WTC11 (cell line): ENCODE data around the gene ZBTB4. TPM values are rescaled to one million over a fixed set of nuclear protein-coding genes. Genes with fewer than 3 reads are reported as not detected.
A peak's percentile ranks its signal among the peaks of the same experiment; 100 is the strongest.

Source experiments
- ATAC-seq: fragments of 200-7000 bp; cut with Tn5 transposase; 2 replicates; pipeline ENCODE4 v1.10.0; 2021; ENCODE audit warnings: mild to moderate bottlenecking, moderate library complexity
- CTCF ChIA-PET: fragments of 300-600 bp; sonication (Branson Sonifier 250); formaldehyde crosslinking; loops from one replicate; lab custom pipeline; 2021; ENCODE audit warnings: antibody characterized with exemption; lab: Charles Lee
- POLR2A ChIA-PET: fragments of 350-600 bp; sonication (Branson Sonifier 250); formaldehyde crosslinking; loops from one replicate; lab custom pipeline; 2021; ENCODE audit warnings: antibody characterized with exemption; lab: Charles Lee
- DNase-seq: peaks from one replicate; pipeline ENCODE4 v3.0.0; 2021; ENCODE audit warnings: low spot score
- H3K27ac Mint-ChIP-seq: 2 replicates; pipeline ENCODE4 v1.8.0; 2021; ENCODE audit warnings: mixed read lengths
- H3K27me3 Mint-ChIP-seq: 2 replicates; pipeline ENCODE4 v1.8.0; 2021; ENCODE audit warnings: low read depth, mild to moderate bottlenecking, moderate library complexity, mixed read lengths
- H3K36me3 Mint-ChIP-seq: 2 replicates; pipeline ENCODE4 v1.8.0; 2021; ENCODE audit warnings: mixed read lengths
- H3K4me1 Mint-ChIP-seq: 2 replicates; pipeline ENCODE4 v1.8.0; 2022; ENCODE audit warnings: mixed read lengths
- H3K4me3 Mint-ChIP-seq: 2 replicates; pipeline ENCODE4 v1.8.0; 2021; ENCODE audit warnings: mild to moderate bottlenecking, moderate library complexity, mixed read lengths
- H3K9me3 Mint-ChIP-seq: 2 replicates; pipeline ENCODE4 v1.8.0; 2021; ENCODE audit warnings: mixed read lengths
- AFF4 ChIP-seq: sonication (generic); formaldehyde crosslinking; IDR thresholded peaks from 2 replicates; pipeline ENCODE4 v1.8.1; 2023; ENCODE audit warnings: mild to moderate bottlenecking, missing genetic modification reagents, borderline replicate concordance
- E2F1 ChIP-seq: sonication (generic); formaldehyde crosslinking; IDR thresholded peaks from 2 replicates; pipeline ENCODE4 v1.8.0; 2022; ENCODE audit warnings: mild to moderate bottlenecking, missing genetic modification reagents
- ETV6 ChIP-seq: sonication (generic); formaldehyde crosslinking; IDR thresholded peaks from 2 replicates; pipeline ENCODE4 v1.8.1; 2022; ENCODE audit warnings: mild to moderate bottlenecking, missing genetic modification reagents
- JAZF1 ChIP-seq: fragments of 250-450 bp; sonication (Bioruptor Pico); IDR thresholded peaks from 2 replicates; pipeline ENCODE4 v1.9.0; 2021; ENCODE audit warnings: moderate library complexity, mild to moderate bottlenecking, inconsistent platforms
- MAX ChIP-seq: sonication (generic); formaldehyde crosslinking; IDR thresholded peaks from 2 replicates; pipeline ENCODE4 v1.8.0; 2022; ENCODE audit warnings: mild to moderate bottlenecking, missing genetic modification reagents
- MXD4 ChIP-seq: fragments of 250-450 bp; sonication (Bioruptor Pico); IDR thresholded peaks from 2 replicates; pipeline ENCODE4 v1.8.0; 2021; ENCODE audit warnings: mild to moderate bottlenecking, moderate library complexity, borderline replicate concordance
- NFE2L1 ChIP-seq: sonication (generic); formaldehyde crosslinking; IDR thresholded peaks from 2 replicates; pipeline ENCODE4 v1.8.1; 2023; ENCODE audit warnings: missing genetic modification reagents
- NFYB ChIP-seq: sonication (generic); formaldehyde crosslinking; conservative IDR thresholded peaks from 2 replicates; pipeline ENCODE4 v1.8.0; 2022; ENCODE audit warnings: low read depth, missing genetic modification reagents
- NR1H2 ChIP-seq: sonication (generic); formaldehyde crosslinking; IDR thresholded peaks from 2 replicates; pipeline ENCODE4 v1.9.0; 2021; ENCODE audit warnings: mild to moderate bottlenecking, moderate library complexity, missing genetic modification reagents
- RORB ChIP-seq: fragments of 250-450 bp; sonication (Bioruptor Pico); IDR thresholded peaks from 2 replicates; pipeline ENCODE4 v1.9.0; 2021; ENCODE audit warnings: mild to moderate bottlenecking
- SMAD4 ChIP-seq: sonication (generic); formaldehyde crosslinking; IDR thresholded peaks from 2 replicates; pipeline ENCODE4 v1.8.0; 2022; ENCODE audit warnings: mild to moderate bottlenecking, missing genetic modification reagents
- TCF7 ChIP-seq: sonication (generic); formaldehyde crosslinking; IDR thresholded peaks from 2 replicates; pipeline ENCODE4 v1.8.0; 2022; ENCODE audit warnings: mild to moderate bottlenecking, low read depth, missing genetic modification reagents, moderate library complexity
- TEAD1 ChIP-seq: sonication (generic); formaldehyde crosslinking; IDR thresholded peaks from 2 replicates; pipeline ENCODE4 v1.8.0; 2022; ENCODE audit warnings: mild to moderate bottlenecking, missing genetic modification reagents
- ZBTB21 ChIP-seq: sonication (generic); formaldehyde crosslinking; IDR thresholded peaks from 2 replicates; pipeline ENCODE4 v1.8.1; 2023; ENCODE audit warnings: mild to moderate bottlenecking, missing genetic modification reagents, borderline replicate concordance
- ZNF263 ChIP-seq: sonication (generic); formaldehyde crosslinking; IDR thresholded peaks from 2 replicates; pipeline ENCODE4 v1.8.1; 2022; ENCODE audit warnings: low read depth, mild to moderate bottlenecking, moderate library complexity, missing genetic modification reagents
- total RNA-seq: library from RNA; stranded (reverse); gene quantifications from 3 replicates; pipeline ENCODE4 v1.2.3, GENCODE V29; 2021
- TF ChIP-seq, protein P1 (sequence below): fragments of 200-600 bp; IDR thresholded peaks from 2 replicates; pipeline ENCODE4 v1.8.0; 2022; ENCODE audit warnings: antibody characterized with exemption
- TF ChIP-seq, protein P2 (sequence below): sonication (generic); formaldehyde crosslinking; IDR thresholded peaks from 2 replicates; pipeline ENCODE4 v1.8.1; 2023; ENCODE audit warnings: mild to moderate bottlenecking, moderate library complexity, missing genetic modification reagents
- TF ChIP-seq, protein P3 (sequence below): fragments of 250-450 bp; sonication (Bioruptor Pico); IDR thresholded peaks from 2 replicates; pipeline ENCODE4 v1.9.0; 2021; ENCODE audit warnings: mild to moderate bottlenecking
- TF ChIP-seq, protein P4 (sequence below): fragments of 250-450 bp; sonication (Bioruptor Pico); conservative IDR thresholded peaks from 2 replicates; pipeline ENCODE4 v1.9.0; 2021; ENCODE audit warnings: mild to moderate bottlenecking

The ZBTB4 gene
- total RNA-seq, 1 experiment from 2014 or later, result 14.6 TPM

- H3K36me3 Mint-ChIP-seq, result peaks cover 7% of the 10 kb centered on the region
- no peak for DNase-seq
- CTCF ChIA-PET, result interaction anchor here (0.7 to 2.4 kb wide), 5 partner anchors 18 to 359 kb away, joined by 3 to 10 read pairs (median 5); partner anchors contain the start of gene TNK1
- H3K27ac Mint-ChIP-seq, result peak overlapping the region; percentile 97
- ATAC-seq, result peak; percentile 1
- no peaks in the 10 kb centered on the region for H3K27me3 Mint-ChIP-seq
- H3K4me1 Mint-ChIP-seq, result peaks cover 58% of the 10 kb centered on the region
- H3K9me3 Mint-ChIP-seq, result no peaks in the 10 kb centered on the region
- TF ChIP-seq MAX (CRISPR knock-in tag) (0 out of 2 replicates have a peak, but pooled peaks have one; percentile 7), RORB (CRISPR knock-in tag) (no peak), E2F1 (CRISPR knock-in tag) (0 out of 2 replicates have a peak, but pooled peaks have one; percentile 14), ETV6 (CRISPR knock-in tag) (peak; percentile 76; the same call in 1 of the 2 replicates), TEAD1 (CRISPR knock-in tag) (no peak)
- TF ChIP-seq, all 79 proteins: peak for 3
- POLR2A ChIA-PET, result interaction anchor here (0.6 to 2.2 kb wide), 5 partner anchors 12 to 173 kb away, joined by 3 to 15 read pairs (median 10); partner anchors contain the start of gene MPDU1
- H3K4me3 Mint-ChIP-seq, result peak overlapping the region; percentile 90
Measured at GRCh38 chr17:7484919-7485377, 5.5 kb upstream of the ZBTB4 start.

DNA sequence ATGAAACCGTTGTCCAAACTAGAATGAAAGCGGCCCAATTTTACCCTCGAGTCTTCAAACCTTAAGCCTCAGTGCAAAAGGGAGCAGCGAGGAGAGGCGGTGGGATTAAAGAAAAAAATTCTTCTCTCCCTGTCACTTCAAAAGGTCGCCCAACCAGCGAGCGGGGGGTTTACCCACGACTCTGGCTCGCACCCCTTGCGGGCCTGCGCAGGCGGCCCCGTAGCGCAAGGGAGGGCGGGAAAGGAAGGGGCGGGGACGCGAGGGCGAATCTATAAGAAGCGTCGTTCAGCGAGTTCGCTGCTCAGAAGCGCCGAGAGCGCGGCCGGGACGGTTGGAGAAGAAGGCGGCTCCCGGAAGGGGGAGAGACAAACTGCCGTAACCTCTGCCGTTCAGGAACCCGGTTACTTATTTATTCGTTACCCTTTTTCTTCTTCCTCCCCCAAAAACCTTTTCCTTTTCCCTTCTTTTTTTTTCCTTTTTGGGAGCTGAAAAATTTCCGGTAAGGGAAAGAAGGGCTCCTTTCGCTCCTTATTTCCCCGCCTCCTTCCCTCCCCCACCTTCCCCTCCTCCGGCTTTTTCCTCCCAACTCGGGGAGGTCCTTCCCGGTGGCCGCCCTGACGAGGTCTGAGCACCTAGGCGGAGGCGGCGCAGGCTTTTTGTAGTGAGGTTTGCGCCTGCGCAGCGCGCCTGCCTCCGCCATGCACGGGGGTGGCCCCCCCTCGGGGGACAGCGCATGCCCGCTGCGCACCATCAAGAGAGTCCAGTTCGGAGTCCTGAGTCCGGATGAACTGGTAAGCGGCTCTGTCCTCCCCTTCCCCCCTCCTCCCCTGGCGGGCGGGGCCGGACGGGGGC lies 4.9 kb upstream of the ZBTB4 start, which contains the start of gene POLR2A:
Gene POLR2A, plus strand, starts transcription at position 300 of the 852 bp plus-strand sequence.
- H3K4me1 Mint-ChIP-seq, result peaks cover 60% of the 10 kb centered on the region
- TF ChIP-seq NFE2L1, result peak; percentile 85; the same call in 1 of the 2 replicates
- TF ChIP-seq, protein P1, sequence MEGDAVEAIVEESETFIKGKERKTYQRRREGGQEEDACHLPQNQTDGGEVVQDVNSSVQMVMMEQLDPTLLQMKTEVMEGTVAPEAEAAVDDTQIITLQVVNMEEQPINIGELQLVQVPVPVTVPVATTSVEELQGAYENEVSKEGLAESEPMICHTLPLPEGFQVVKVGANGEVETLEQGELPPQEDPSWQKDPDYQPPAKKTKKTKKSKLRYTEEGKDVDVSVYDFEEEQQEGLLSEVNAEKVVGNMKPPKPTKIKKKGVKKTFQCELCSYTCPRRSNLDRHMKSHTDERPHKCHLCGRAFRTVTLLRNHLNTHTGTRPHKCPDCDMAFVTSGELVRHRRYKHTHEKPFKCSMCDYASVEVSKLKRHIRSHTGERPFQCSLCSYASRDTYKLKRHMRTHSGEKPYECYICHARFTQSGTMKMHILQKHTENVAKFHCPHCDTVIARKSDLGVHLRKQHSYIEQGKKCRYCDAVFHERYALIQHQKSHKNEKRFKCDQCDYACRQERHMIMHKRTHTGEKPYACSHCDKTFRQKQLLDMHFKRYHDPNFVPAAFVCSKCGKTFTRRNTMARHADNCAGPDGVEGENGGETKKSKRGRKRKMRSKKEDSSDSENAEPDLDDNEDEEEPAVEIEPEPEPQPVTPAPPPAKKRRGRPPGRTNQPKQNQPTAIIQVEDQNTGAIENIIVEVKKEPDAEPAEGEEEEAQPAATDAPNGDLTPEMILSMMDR, result no peak
- TF ChIP-seq SMAD4 (CRISPR knock-in tag), result no peak
- TF ChIP-seq MXD4 (CRISPR knock-in tag), result no peak
- TF ChIP-seq NFYB, result peak; percentile 45
- TF ChIP-seq ZNF263 (CRISPR knock-in tag), result peak; percentile 34; the same call in 1 of the 2 replicates
- TF ChIP-seq, protein P2, sequence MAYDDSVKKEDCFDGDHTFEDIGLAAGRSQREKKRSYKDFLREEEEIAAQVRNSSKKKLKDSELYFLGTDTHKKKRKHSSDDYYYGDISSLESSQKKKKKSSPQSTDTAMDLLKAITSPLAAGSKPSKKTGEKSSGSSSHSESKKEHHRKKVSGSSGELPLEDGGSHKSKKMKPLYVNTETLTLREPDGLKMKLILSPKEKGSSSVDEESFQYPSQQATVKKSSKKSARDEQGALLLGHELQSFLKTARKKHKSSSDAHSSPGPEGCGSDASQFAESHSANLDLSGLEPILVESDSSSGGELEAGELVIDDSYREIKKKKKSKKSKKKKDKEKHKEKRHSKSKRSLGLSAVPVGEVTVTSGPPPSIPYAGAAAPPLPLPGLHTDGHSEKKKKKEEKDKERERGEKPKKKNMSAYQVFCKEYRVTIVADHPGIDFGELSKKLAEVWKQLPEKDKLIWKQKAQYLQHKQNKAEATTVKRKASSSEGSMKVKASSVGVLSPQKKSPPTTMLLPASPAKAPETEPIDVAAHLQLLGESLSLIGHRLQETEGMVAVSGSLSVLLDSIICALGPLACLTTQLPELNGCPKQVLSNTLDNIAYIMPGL (CRISPR knock-in tag), result peak; percentile 72; the same call in 1 of the 2 replicates
- TF ChIP-seq AFF4 (CRISPR knock-in tag), result peak; percentile 84; the same call in 1 of the 2 replicates
- no peak for TF ChIP-seq TCF7 (CRISPR knock-in tag)
- peak; percentile 69; the same call in 1 of the 2 replicates for TF ChIP-seq ZBTB21 (CRISPR knock-in tag)
- TF ChIP-seq, protein P3, sequence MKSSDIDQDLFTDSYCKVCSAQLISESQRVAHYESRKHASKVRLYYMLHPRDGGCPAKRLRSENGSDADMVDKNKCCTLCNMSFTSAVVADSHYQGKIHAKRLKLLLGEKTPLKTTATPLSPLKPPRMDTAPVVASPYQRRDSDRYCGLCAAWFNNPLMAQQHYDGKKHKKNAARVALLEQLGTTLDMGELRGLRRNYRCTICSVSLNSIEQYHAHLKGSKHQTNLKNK (CRISPR knock-in tag), result peak; percentile 96
- TF ChIP-seq NR1H2, result no peak
- TF ChIP-seq, protein P4, sequence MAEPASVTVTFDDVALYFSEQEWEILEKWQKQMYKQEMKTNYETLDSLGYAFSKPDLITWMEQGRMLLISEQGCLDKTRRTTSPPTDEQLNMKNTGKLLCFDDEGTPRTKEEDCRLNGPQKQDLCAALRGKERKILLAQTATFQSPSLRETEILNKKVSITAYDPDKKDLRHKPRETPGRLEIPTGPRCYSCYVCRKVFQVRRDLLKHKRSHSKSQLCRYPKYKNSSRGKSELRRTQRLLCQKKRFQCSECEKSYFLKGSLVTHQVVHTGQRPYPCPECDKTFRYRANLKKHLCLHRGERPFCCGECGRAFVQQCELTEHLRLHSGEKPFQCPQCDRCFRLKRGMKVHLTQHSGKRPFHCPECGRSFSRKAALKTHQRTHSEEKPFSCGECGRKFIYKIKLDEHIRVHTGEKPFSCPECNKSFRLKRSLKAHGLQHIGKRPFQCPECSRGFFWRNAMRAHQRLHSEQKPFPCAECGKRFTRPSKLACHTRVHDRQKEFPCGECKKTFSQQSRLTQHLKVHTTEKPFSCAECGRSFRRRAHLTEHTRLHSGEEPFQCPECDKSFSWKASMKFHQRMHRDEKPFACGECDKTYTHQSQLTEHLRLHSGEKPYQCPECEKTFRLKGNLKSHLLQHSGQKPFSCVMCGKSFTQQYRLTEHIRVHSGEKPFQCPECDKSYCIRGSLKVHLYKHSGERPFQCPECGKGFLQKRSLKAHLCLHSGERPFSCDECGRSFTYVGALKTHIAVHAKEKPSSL, result 0 out of 2 replicates have a peak, but pooled peaks have one; percentile 83
- TF ChIP-seq JAZF1 (CRISPR knock-in tag), result no peak

More for the DNA sequence above, 4.9 kb upstream of the ZBTB4 start, which contains the start of gene POLR2A:
- H3K9me3 Mint-ChIP-seq, result no peaks in the 10 kb centered on the region
- ChIA-PET CTCF (interaction anchor here (0.7 to 2.4 kb wide), 4 partner anchors 18 to 90 kb away, joined by 3 to 10 read pairs (median 6); partner anchors contain the start of genes PLSCR3 and TMEM256), POLR2A (interaction anchor here (0.6 to 2.2 kb wide), 8 partner anchors 38 to 173 kb away, joined by 3 to 15 read pairs (median 4); partner anchors contain the start of gene MPDU1)
- H3K36me3 Mint-ChIP-seq, result peaks cover 6% of the 10 kb centered on the region
- ATAC-seq (peak; percentile 65), DNase-seq (peak; percentile 96)
- H3K27ac Mint-ChIP-seq, result peak within 1 kb of the TSS; percentile 99
- no peaks in the 10 kb centered on the region for H3K27me3 Mint-ChIP-seq
- H3K4me3 Mint-ChIP-seq, result peak within 1 kb of the TSS; percentile 90
